Measurements from ENCODE around the gene DMRT1.

DNA sequence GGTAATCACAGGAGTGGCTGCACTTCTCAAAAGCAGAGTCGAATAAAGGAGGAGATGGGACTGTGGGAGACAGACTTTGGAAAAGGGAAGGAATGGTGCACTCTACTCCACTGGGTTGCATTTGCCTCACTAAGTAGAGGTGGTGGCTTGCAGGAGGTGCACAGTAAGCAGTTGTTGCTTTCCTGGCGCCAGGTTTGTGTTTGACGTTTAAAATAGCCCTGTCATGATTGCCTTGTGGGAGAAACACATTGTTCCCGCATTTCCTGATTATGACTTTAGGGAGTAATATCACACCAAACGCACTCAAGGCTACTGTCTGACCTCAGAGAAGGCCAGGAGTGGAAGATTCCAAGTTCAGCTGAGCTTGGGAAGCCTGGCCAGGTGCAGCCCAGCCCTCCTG is 36.7 kb downstream of the DMRT1 start:
- TF ChIP-seq GATA2 (IDR thresholded peaks at IDR 0.05; ENCODE audit: low read depth, low read length) = no peak
- no peak for TF ChIP-seq GATA3 (IDR thresholded peaks at IDR 0.05; ENCODE audit: low read depth, low read length)

All from SH-SY5Y (cell line).